ENCODE measurements around the gene SEZ6L2.
"Not testable (repeated sequence)": the region's sequence is repeated elsewhere in the genome, so short reads cannot be mapped to it uniquely, and the experiment has no call there.

SEZ6L2 gene

DNA sequence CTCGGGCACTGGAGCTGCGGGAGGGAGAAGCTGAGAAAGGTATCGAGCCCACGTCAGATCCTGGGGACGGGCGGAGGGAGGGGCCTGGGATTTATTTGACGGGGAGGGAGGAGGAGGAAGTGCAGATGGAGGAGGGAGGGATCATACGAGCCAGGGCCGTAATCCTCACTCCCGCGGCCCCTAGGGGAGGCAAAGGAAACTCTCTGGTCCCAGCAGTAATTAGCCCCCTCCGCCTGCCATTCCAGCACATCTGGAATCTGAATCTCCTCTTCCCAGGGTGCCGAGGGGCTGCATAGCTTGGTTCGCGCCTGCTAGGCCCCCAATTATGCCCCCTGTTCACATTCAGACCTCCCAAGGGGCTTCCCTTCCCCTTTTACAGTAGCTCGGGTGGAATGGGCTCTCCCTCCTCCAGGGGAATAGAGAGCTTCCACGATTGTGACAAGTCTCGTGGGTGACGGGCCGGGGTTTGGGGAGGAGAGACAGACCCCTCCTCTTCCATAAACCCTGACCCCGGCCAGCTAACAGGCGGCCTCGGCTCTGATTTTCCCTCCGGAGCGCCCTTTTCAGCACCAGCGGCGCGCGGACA lies at the start of gene SEZ6L2:
TSS of gene SEZ6L2 (minus strand) at position 35 of the 586 bp plus-strand sequence. CDS start 531 bp downstream, outside the sequence.
- Histone ChIP-seq H3K9me3 (ENCODE audit: low read length) (no peaks in the 10 kb centered on the region), H3K36me3 (ENCODE audit: insufficient read depth, low read length) (no peaks in the 10 kb centered on the region), H3K4me1 (ENCODE audit: insufficient read depth, low read length) (peaks cover 28% of the 10 kb centered on the region), H3K4me3 (ENCODE audit: low read length) (peak within 1 kb of the TSS; percentile 66), H2AFZ (ENCODE audit: low read depth, low read length) (peak within 1 kb of the TSS; percentile 57), H3K27me3 (ENCODE audit: insufficient read depth, low read length) (peaks cover 2% of the 10 kb centered on the region)

GRCh38 chr16:29947897-29948296 lies 48.5 kb upstream of the SEZ6L2 start:
- Histone ChIP-seq H3K4me3 (ENCODE audit: low read length) (no peak overlapping the region), H3K4me1 (ENCODE audit: insufficient read depth, low read length) (no peaks in the 10 kb centered on the region), H2AFZ (ENCODE audit: low read depth, low read length) (no peak overlapping the region), H3K36me3 (ENCODE audit: insufficient read depth, low read length) (no peaks in the 10 kb centered on the region), H3K27me3 (ENCODE audit: insufficient read depth, low read length) (no peaks in the 10 kb centered on the region), H3K9me3 (ENCODE audit: low read length) (no peaks in the 10 kb centered on the region)

GRCh38 chr16:29943846-29944799 lies 44.8 kb upstream of the SEZ6L2 start:
- Histone ChIP-seq H3K4me1 (ENCODE audit: insufficient read depth, low read length) (peaks cover 5% of the 10 kb centered on the region), H3K36me3 (ENCODE audit: insufficient read depth, low read length) (no peaks in the 10 kb centered on the region), H3K27me3 (ENCODE audit: insufficient read depth, low read length) (no peaks in the 10 kb centered on the region), H2AFZ (ENCODE audit: low read depth, low read length) (no peak overlapping the region), H3K4me3 (ENCODE audit: low read length) (no peak overlapping the region), H3K9me3 (ENCODE audit: low read length) (no peaks in the 10 kb centered on the region)

DNA sequence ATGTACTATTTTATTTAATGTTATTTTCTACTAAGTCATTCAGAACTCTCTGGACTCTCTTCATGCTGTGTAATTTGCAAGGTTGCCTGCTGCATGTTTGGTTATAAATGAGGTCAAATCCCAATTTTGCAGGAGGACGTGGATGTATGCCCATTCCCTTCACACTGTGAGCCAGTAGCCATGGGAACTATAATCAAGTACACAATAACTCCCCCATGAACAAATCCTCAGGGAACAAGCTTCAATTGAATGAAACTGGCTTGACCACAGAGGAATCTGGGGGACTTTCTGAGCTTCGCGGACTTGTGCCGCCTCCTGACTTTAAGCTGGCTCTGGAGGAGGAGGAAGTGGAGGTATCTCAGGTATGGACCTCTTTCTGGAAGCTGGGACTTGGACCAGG lies 41.3 kb upstream of the SEZ6L2 start:
- Histone ChIP-seq H3K4me3 (ENCODE audit: low read length) (no peak overlapping the region), H3K36me3 (ENCODE audit: insufficient read depth, low read length) (no peaks in the 10 kb centered on the region), H3K9me3 (ENCODE audit: low read length) (no peaks in the 10 kb centered on the region), H3K4me1 (ENCODE audit: insufficient read depth, low read length) (peaks cover 5% of the 10 kb centered on the region), H2AFZ (ENCODE audit: low read depth, low read length) (no peak overlapping the region), H3K27me3 (ENCODE audit: insufficient read depth, low read length) (no peaks in the 10 kb centered on the region)

DNA sequence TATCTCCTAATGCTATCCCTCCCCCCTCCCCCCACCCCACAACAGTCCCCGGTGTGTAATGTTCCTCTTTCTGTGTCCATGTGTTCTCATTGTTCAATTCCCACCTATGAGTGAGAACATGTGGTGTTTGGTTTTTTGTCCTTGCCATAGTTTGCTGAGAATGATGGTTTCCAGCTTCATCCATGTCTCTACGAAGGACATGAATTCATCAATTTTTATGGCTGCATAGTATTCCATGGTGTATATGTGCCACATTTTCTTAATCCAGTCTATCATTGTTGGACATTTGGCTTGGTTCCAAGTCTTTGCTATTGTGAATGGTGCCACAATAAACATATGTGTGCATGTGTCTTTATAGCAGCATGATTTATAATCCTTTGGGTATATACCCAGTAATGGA lies 32.4 kb upstream of the SEZ6L2 start:
- H3K9me3 ChIP-seq (ENCODE audit: low read length); H3K4me3 ChIP-seq (ENCODE audit: low read length); H3K36me3 ChIP-seq (ENCODE audit: insufficient read depth, low read length); H2AFZ ChIP-seq (ENCODE audit: low read depth, low read length); H3K4me1 ChIP-seq (ENCODE audit: insufficient read depth, low read length); H3K27me3 ChIP-seq (ENCODE audit: insufficient read depth, low read length): not testable (repeated sequence)

DNA sequence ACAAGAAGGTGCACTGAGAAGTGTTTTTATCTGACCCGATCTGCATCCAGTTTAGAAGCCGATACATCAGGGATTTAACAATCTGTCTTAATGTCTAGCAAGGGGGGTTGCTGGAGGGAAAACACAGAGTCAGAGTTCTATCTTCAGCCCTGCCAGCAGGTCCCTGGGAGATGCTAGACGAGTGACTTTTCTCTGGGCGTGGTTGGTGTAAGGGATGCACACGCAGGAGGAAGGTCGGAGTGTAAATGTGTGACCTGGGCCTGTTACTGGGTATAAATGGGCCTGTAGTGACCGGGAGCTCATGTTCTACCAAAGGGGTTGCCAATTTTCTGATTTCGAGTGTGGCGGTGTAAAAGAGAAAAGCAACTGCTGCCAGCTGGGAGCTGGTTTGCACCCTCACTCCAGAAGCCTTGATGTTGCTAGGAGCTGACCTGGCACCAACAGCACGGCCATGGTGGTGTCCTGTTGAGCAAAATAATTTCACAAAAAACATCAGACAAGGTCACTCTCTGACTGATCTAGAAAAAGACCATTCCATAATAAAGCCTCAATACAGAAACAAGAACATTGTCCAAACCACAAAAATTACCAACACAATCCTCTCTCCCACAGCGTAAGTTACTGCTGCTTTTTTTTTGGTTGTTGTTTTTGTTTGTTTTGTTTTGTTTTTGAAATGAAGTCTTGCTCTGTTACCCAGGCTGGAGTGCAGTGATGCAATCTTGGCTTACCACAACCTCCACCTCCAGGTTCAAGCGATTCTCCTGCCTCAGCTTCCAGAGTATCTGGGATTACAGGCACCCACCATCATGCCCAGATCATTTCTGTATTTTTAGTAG lies 27.9 kb upstream of the SEZ6L2 start:
- Histone ChIP-seq H3K4me1 (ENCODE audit: insufficient read depth, low read length) (peaks cover 17% of the 10 kb centered on the region), H3K36me3 (ENCODE audit: insufficient read depth, low read length) (no peaks in the 10 kb centered on the region), H2AFZ (ENCODE audit: low read depth, low read length) (peak overlapping the region; percentile 38), H3K27me3 (ENCODE audit: insufficient read depth, low read length) (no peaks in the 10 kb centered on the region), H3K4me3 (ENCODE audit: low read length) (peak overlapping the region; percentile 90), H3K9me3 (ENCODE audit: low read length) (no peaks in the 10 kb centered on the region)

DNA sequence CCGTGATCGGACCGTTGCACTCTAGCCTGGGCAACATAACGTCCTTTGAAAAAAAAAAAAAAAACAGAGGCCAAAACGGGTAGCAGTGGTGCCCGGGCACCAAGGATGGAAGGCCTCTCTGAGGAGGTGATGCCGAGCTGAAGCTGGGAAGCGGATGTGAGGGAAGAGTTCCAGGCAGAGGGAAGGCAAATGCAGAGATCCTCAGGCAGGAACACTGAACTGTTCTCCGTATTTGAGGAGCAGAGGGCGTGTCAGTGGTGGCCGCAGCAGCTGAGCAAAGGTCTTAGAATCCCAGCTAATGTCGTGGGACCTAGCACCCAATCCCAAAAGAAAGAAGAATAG lies 27.3 kb upstream of the SEZ6L2 start:
- Histone ChIP-seq H3K4me1 (ENCODE audit: insufficient read depth, low read length) (peaks cover 17% of the 10 kb centered on the region), H3K36me3 (ENCODE audit: insufficient read depth, low read length) (no peaks in the 10 kb centered on the region), H3K27me3 (ENCODE audit: insufficient read depth, low read length) (no peaks in the 10 kb centered on the region), H3K9me3 (ENCODE audit: low read length) (no peaks in the 10 kb centered on the region), H3K4me3 (ENCODE audit: low read length) (peak overlapping the region; percentile 90), H2AFZ (ENCODE audit: low read depth, low read length) (peak overlapping the region; percentile 38)

GRCh38 chr16:29925781-29926710 lies 26.7 kb upstream of the SEZ6L2 start, which contains the start of gene KCTD13:
Gene KCTD13 (minus strand): TSS chr16:29926226. CDS start chr16:29926033, 193 bp downstream.
- Histone ChIP-seq H3K9me3 (ENCODE audit: low read length) (no peaks in the 10 kb centered on the region), H3K36me3 (ENCODE audit: insufficient read depth, low read length) (peaks cover under 1% of the 10 kb centered on the region), H2AFZ (ENCODE audit: low read depth, low read length) (peak within 1 kb of the TSS; percentile 38), H3K4me1 (ENCODE audit: insufficient read depth, low read length) (peaks cover 17% of the 10 kb centered on the region), H3K27me3 (ENCODE audit: insufficient read depth, low read length) (no peaks in the 10 kb centered on the region), H3K4me3 (ENCODE audit: low read length) (peak within 1 kb of the TSS; percentile 90)

- peaks cover 17% of the 10 kb centered on the region for H3K4me1 ChIP-seq (ENCODE audit: insufficient read depth, low read length)
- peaks cover 7% of the 10 kb centered on the region for H3K36me3 ChIP-seq (ENCODE audit: insufficient read depth, low read length)
- peak overlapping the region; percentile 90 for H3K4me3 ChIP-seq (ENCODE audit: low read length)
- H3K27me3 ChIP-seq (ENCODE audit: insufficient read depth, low read length): no peaks in the 10 kb centered on the region
- H3K9me3 ChIP-seq (ENCODE audit: low read length): no peaks in the 10 kb centered on the region
- peak overlapping the region; percentile 12 for H2AFZ ChIP-seq (ENCODE audit: low read depth, low read length)
Measured at GRCh38 chr16:29925105-29925756, 25.9 kb upstream of the SEZ6L2 start.

DNA sequence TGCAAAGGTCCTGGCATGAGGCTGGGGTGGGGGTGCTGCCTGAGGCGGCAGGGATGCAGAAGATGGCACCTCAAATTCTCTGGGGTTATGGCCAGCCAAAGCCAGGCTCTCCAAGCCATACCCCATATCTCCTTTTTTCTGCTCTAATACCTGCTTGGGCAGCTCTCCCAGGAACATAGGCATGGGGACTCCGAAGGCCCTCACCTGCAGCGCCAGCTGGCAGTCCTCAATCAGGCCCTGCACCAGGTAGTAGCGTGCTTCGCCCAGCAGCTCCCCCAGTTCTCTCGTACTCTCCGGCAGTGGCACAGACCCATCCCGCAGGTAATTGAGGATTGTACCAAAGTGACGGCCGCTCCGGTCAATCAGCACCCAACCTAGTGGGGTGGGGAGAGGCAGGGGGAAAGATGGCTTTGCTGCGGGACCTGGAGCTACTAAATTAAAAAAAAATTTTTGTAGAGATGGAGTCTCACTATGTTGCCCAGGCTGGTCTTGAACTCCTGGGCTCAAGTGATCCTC lies 23.7 kb upstream of the SEZ6L2 start:
- peaks cover 16% of the 10 kb centered on the region for H3K36me3 ChIP-seq (ENCODE audit: insufficient read depth, low read length)
- H3K9me3 ChIP-seq (ENCODE audit: low read length): no peaks in the 10 kb centered on the region
- no peaks in the 10 kb centered on the region for H3K27me3 ChIP-seq (ENCODE audit: insufficient read depth, low read length)
- no peak overlapping the region for H2AFZ ChIP-seq (ENCODE audit: low read depth, low read length)
- H3K4me1 ChIP-seq (ENCODE audit: insufficient read depth, low read length): peaks cover 17% of the 10 kb centered on the region
- no peak overlapping the region for H3K4me3 ChIP-seq (ENCODE audit: low read length)

DNA sequence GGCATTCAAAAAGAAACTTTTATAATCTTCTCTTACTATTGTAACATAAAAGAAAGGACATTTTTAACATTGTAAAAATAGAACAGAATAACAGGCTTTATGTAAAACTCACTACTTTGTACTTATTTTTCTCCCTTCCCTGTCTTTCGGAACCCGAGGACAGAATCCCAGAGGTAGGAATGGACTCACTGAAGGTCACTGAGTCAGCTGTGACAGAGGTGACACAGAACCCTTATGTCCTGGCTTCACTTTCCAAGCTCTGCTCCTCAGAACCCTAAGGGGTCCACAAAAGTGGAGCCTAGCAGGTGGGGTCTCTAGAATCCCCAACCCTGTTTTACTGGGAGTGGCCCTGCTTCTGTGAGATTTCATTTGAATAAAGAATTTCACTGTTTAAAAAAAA lies 23.0 kb upstream of the SEZ6L2 start:
- H3K9me3 ChIP-seq (ENCODE audit: low read length): no peaks in the 10 kb centered on the region
- H3K27me3 ChIP-seq (ENCODE audit: insufficient read depth, low read length): no peaks in the 10 kb centered on the region
- no peak overlapping the region for H3K4me3 ChIP-seq (ENCODE audit: low read length)
- H2AFZ ChIP-seq (ENCODE audit: low read depth, low read length): no peak overlapping the region
- peaks cover 19% of the 10 kb centered on the region for H3K36me3 ChIP-seq (ENCODE audit: insufficient read depth, low read length)
- H3K4me1 ChIP-seq (ENCODE audit: insufficient read depth, low read length): peaks cover 14% of the 10 kb centered on the region

- no peak overlapping the region for H3K4me3 ChIP-seq (ENCODE audit: low read length)
- H3K36me3 ChIP-seq (ENCODE audit: insufficient read depth, low read length): peaks cover 25% of the 10 kb centered on the region
- H2AFZ ChIP-seq (ENCODE audit: low read depth, low read length): no peak overlapping the region
- H3K4me1 ChIP-seq (ENCODE audit: insufficient read depth, low read length): peaks cover 5% of the 10 kb centered on the region
- H3K9me3 ChIP-seq (ENCODE audit: low read length): peaks cover 2% of the 10 kb centered on the region
- H3K27me3 ChIP-seq (ENCODE audit: insufficient read depth, low read length): no peaks in the 10 kb centered on the region
Measured at GRCh38 chr16:29921034-29921385, 21.7 kb upstream of the SEZ6L2 start.
